Mucosa of rectum (tissue), 2 donors: ENCODE data around the gene RAC2.

ENCODE experiments used
- H3K27ac ChIP-seq, 2 donors: one replicate each; pipeline ENCODE4 v1.7.0; 2013; ENCODE audit warnings: inconsistent platforms in 2 of 2, low read depth in 2 of 2, low read length in 2 of 2
- H3K27me3 ChIP-seq, 2 donors: one replicate each; pipeline ENCODE4 v1.7.0; 2013; ENCODE audit warnings: low read length in 2 of 2; ENCODE audit not compliant: control insufficient read depth in 2 of 2, insufficient read depth in 2 of 2
- H3K36me3 ChIP-seq, 2 donors: one replicate each; pipeline ENCODE4 v1.7.0; 2013; ENCODE audit warnings: low read length in 2 of 2; ENCODE audit not compliant: control insufficient read depth in 2 of 2, insufficient read depth in 2 of 2
- H3K4me1 ChIP-seq, 2 donors: one replicate each; pipeline ENCODE4 v1.7.0; 2013; ENCODE audit warnings: low read length in 2 of 2, mild to moderate bottlenecking in 1 of 2; ENCODE audit not compliant: control insufficient read depth in 2 of 2, insufficient read depth in 2 of 2
- H3K4me3 ChIP-seq, 2 donors: one replicate each; pipeline ENCODE4 v1.7.0; 2013; ENCODE audit warnings: low read length in 2 of 2
- H3K9ac ChIP-seq, 2 donors: one replicate each; pipeline ENCODE4 v1.7.0; 2013; ENCODE audit warnings: low read length in 2 of 2, low read depth in 1 of 2, mild to moderate bottlenecking in 1 of 2
- H3K9me3 ChIP-seq, 2 donors: one replicate each; pipeline ENCODE4 v1.7.0; 2013; ENCODE audit warnings: low read length in 2 of 2; ENCODE audit not compliant: control insufficient read depth in 2 of 2
- donor health status: healthy.
- donor health status: Normal muscosa, but diverticular disease.

Gene RAC2

GRCh38 chr22:37183432-37184379 lies 60.4 kb downstream of the RAC2 start:
- Histone ChIP-seq H3K9me3 (no peaks in the 10 kb centered on the region), H3K4me1 (peaks cover 44 to 46% of the 10 kb centered on the region in 2 donors), H3K27me3 (no peaks in the 10 kb centered on the region), H3K4me3 (no peak overlapping the region), H3K27ac (no peak overlapping the region), H3K9ac (no peak overlapping the region), H3K36me3 (no peaks in the 10 kb centered on the region)

- H3K27me3 ChIP-seq: no peaks in the 10 kb centered on the region
- no peaks in the 10 kb centered on the region for H3K9me3 ChIP-seq
- H3K4me1 ChIP-seq: peaks cover 44 to 46% of the 10 kb centered on the region in 2 donors
- no peak overlapping the region for H3K9ac ChIP-seq
- H3K4me3 ChIP-seq: no peak overlapping the region
- H3K27ac ChIP-seq: no peak overlapping the region
- H3K36me3 ChIP-seq: no peaks in the 10 kb centered on the region
These were observed 61.2 kb downstream of the RAC2 start for GRCh38 chr22:37182949-37183245.

GRCh38 chr22:37182101-37182948 lies 61.7 kb downstream of the RAC2 start:
- Histone ChIP-seq H3K4me1 (peaks cover 44 to 46% of the 10 kb centered on the region in 2 donors), H3K27me3 (no peaks in the 10 kb centered on the region)

GRCh38 chr22:37181681-37182080 lies 62.4 kb downstream of the RAC2 start:
- no peak overlapping the region for H3K9ac ChIP-seq

More at GRCh38 chr22:37182101-37182948, 61.7 kb downstream of the RAC2 start:
- no peak overlapping the region for H3K27ac ChIP-seq
- H3K36me3 ChIP-seq: no peaks in the 10 kb centered on the region
- no peak overlapping the region for H3K4me3 ChIP-seq
- H3K9me3 ChIP-seq: no peaks in the 10 kb centered on the region
- no peak overlapping the region for H3K9ac ChIP-seq

GRCh38 chr22:37180531-37181231 lies 63.4 kb downstream of the RAC2 start:
- Histone ChIP-seq H3K36me3 (no peaks in the 10 kb centered on the region), H3K27me3 (no peaks in the 10 kb centered on the region), H3K9ac (peak overlapping the region in 1 of 2 donors; percentile 44), H3K27ac (peak overlapping the region; percentile 32 to 41), H3K9me3 (no peaks in the 10 kb centered on the region), H3K4me1 (peaks cover 48 to 49% of the 10 kb centered on the region in 2 donors), H3K4me3 (no peak overlapping the region)

More at GRCh38 chr22:37181681-37182080, 62.4 kb downstream of the RAC2 start:
- Histone ChIP-seq H3K36me3 (no peaks in the 10 kb centered on the region), H3K4me3 (no peak overlapping the region), H3K27me3 (no peaks in the 10 kb centered on the region), H3K4me1 (peaks cover 43 to 46% of the 10 kb centered on the region in 2 donors), H3K27ac (no peak overlapping the region), H3K9me3 (no peaks in the 10 kb centered on the region)

- Histone ChIP-seq H3K27ac (peak overlapping the region; percentile 41 to 43), H3K9me3 (no peaks in the 10 kb centered on the region), H3K4me1 (peaks cover 48 to 50% of the 10 kb centered on the region in 2 donors), H3K27me3 (no peaks in the 10 kb centered on the region), H3K9ac (peak overlapping the region in 1 of 2 donors; percentile 44), H3K4me3 (no peak overlapping the region), H3K36me3 (no peaks in the 10 kb centered on the region)
These were observed 64.2 kb downstream of the RAC2 start for GRCh38 chr22:37179622-37180420.

- no peaks in the 10 kb centered on the region for H3K27me3 ChIP-seq
- no peaks in the 10 kb centered on the region for H3K9me3 ChIP-seq
- peaks cover 48 to 50% of the 10 kb centered on the region in 2 donors for H3K4me1 ChIP-seq
- H3K9ac ChIP-seq: peak overlapping the region in 1 of 2 donors; percentile 49
- H3K4me3 ChIP-seq: no peak overlapping the region
- peak overlapping the region; percentile 71 to 74 for H3K27ac ChIP-seq
- H3K36me3 ChIP-seq: no peaks in the 10 kb centered on the region
These were observed 65.0 kb downstream of the RAC2 start for GRCh38 chr22:37179126-37179470.

- Histone ChIP-seq H3K9ac (peak overlapping the region; percentile 49 to 63), H3K4me3 (no peak overlapping the region), H3K36me3 (no peaks in the 10 kb centered on the region), H3K9me3 (no peaks in the 10 kb centered on the region), H3K27ac (peak overlapping the region; percentile 71 to 74), H3K27me3 (no peaks in the 10 kb centered on the region), H3K4me1 (peaks cover 48 to 50% of the 10 kb centered on the region in 2 donors)
These were observed 65.5 kb downstream of the RAC2 start for GRCh38 chr22:37178350-37179125.

- H3K36me3 ChIP-seq: no peaks in the 10 kb centered on the region
- H3K4me1 ChIP-seq: peaks cover 48 to 50% of the 10 kb centered on the region in 2 donors
- H3K9me3 ChIP-seq: no peaks in the 10 kb centered on the region
- H3K9ac ChIP-seq: no peak overlapping the region
- H3K4me3 ChIP-seq: no peak overlapping the region
- H3K27ac ChIP-seq: peak overlapping the region; percentile 71 to 74
- no peaks in the 10 kb centered on the region for H3K27me3 ChIP-seq
These were observed 66.3 kb downstream of the RAC2 start for GRCh38 chr22:37177755-37178154.
